IMR-90 (cell line): Measurements from ENCODE around the gene CACNA2D3.

Experiments used
- CTCF ChIP-seq: conservative IDR thresholded peaks from 2 replicates; pipeline ENCODE4 v1.5.1; 2012; ENCODE audit warnings: mild to moderate bottlenecking, low read depth, low read length, improper control_type of control experiment
- RAD21 ChIP-seq: IDR thresholded peaks from 2 replicates; pipeline ENCODE4 v1.6.1; 2012; ENCODE audit warnings: low read length, improper control_type of control experiment

GRCh38 chr3:54962200-54962599 lies 839.8 kb downstream of the CACNA2D3 start:
- TF ChIP-seq CTCF: no peak
- no peak for TF ChIP-seq RAD21
